DMS 273 treated with DMSO at 0.1 percent for 48 hours (cell line): Measurements from ENCODE around the gene PHF12.
"Not testable (repeated sequence)": the region's sequence is repeated elsewhere in the genome, so short reads cannot be mapped to it uniquely, and the experiment has no call there.

Source experiments
- DNase-seq: peaks from one replicate; lab custom pipeline; 2025; lab: John Stamatoyannopoulos, UW

The PHF12 gene

DNA sequence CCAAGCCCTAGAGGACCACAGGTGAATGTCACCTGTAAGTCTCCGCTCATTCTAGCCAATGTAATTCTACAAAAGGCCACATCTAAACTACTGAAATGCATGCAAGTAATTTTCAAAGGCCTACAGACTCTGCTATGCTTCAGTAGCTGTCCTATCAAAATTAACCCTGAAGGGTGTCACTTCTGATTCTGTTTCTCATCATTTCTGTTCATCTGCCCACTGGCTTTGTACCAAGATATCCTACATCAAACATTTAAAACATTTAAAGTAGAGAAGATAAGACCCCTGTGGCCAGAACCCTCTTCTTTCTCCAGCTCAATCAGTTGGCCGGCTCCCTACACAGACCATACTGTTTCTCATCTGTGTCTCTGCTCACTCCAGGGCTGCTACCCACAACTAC lies 21.5 kb downstream of the PHF12 start:
- no peak for DNase-seq

GRCh38 chr17:28928061-28928460 lies 23.3 kb downstream of the PHF12 start:
- DNase-seq, result no peak

DNA sequence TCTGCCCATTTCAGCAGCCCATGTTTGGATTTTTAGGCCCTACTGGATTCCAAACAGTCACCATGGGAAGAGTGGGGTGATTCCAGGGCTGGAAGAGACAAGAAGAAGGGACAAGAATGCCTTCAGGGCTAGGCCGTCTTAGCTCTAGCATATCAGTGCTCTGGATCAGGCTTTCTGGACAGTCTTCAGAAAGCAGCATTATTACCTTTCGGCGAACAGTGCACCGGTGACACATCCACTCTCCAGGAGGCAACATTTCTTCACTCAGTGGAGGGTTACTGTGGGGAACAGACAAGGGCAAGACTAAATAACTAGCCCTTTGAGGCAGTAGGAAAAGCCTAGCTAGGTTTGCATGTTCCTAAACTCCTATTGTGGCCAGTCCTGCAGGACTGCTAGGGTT lies 24.5 kb downstream of the PHF12 start:
- no peak for DNase-seq

DNA sequence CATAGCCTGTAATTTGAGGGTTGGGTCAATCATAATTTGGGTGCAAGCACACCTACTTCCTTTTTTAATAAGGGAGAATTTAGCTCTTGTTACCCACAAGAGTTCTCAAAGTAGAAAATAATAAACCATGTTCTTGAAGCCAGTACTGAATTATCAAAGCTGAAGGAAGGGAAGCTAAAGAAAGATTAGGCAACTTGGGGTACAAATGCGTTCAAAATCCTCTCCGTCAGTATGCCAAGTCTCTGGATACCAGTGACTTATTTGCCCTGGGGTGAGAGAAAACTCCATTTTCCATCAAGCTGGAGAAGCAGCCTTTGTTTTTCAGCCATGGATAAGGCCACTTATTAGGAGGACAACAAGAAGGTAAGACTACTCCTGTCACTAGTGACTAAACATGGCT lies 25.0 kb downstream of the PHF12 start:
- DNase-seq, result no peak

DNA sequence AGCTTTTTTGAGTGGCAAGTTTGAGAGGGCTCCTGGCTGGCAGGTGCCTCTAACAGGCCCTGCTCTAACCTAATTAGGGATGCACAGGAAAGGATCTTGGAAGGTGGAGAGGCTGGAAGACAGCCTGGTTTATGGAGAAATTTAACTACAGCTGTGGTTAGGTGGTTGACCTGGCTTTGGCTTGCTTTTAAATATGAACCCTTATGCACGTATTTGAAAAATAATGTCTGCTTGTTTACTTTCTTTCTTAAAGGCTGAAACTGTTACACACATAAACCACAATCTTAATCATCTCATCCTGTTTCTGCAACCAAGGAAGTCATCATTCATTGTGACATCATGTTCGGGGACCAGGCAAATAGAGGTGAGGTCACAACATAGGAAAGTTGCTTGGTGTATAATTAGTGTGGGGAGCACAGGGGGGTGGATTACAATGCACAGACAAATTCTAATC lies 25.4 kb downstream of the PHF12 start:
- DNase-seq, result no peak

DNA sequence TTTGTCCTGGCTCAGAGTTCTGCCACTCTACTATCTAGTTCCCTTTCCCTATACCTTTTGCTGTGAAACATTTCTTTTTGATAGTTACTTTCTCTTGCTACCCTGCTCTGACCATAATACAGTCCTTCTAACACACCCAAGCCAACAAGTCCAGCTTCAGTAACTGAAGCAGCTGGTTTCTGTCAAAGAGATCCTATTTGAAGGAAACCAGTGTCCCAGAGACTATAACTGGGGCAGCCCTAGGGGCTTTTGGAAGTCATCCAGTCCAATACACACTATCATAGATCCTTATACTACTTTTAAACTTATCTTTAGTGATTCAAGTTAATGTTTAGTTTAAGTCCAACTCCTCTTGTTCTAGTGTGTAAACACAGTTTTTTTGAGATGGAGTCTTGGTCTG lies 31.1 kb downstream of the PHF12 start:
- DNase-seq, result no peak

GRCh38 chr17:28918295-28918694 lies 33.0 kb downstream of the PHF12 start:
- no peak for DNase-seq

GRCh38 chr17:28917465-28917864 lies 33.9 kb downstream of the PHF12 start:
- no peak for DNase-seq

GRCh38 chr17:28917029-28917428 lies 34.3 kb downstream of the PHF12 start:
- DNase-seq, result no peak

DNA sequence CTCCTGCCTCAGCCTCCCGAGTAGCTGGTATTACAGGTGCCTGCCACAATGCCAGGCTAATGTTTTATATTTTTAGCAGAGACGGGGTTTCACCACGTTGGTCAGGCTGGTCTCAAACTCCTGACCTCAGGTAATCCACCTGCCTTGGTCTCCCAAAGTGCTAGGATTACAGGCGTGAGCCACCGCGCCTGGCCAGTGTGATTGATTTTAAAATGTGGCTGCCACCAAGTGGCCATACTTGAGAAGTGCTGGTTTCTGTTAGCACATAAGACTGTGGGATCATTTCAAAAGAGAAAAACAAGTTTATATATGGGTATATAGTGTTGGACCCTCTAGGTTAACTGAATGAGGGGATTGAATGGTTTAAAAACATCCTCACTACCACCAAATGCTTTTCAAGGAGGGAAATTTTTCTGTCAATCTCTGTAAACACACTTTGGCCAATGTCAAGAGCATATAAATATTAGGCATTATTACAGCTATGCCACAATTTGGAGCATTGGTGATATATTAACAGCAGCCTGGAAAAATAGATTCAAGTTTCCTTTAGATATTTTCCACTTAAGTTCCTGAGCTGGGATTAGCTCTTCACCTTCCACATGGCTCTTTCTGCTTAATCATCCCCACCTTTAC lies 34.9 kb downstream of the PHF12 start:
- no peak for DNase-seq

- DNase-seq, result no peak
These were observed 38.4 kb downstream of the PHF12 start for GRCh38 chr17:28912938-28913333.

DNA sequence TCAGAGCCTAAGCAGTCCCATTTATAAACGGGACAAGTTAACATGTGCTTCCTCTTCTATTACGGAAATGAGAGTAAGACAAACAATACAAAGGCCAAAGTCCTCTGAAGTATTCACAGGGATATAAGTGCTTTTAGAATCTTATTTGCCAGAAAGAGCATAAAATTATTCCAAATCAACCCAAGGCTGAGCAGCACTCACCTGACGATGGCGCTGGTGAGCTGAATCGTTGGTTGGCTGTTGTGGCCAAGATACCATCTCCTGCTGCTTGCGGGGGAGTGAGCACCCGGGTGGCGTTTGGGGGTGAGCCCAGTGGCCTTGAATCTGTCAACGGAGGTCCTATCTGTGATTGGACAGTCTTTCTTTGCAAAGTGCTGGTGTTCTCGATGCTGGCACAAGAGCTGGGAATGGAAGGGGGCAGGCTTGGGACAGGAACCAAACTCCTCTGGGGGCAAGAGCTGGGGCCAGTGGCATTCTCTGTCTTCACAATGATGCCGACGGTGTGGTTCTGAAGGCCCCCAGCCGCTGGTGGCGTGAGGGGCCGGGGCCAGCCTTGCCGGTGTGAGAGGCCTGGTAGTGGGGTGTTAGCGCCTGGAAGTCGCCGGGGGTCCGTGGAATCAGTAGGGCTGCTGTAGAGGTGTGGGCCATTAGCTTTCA lies 38.9 kb downstream of the PHF12 start:
- no peak for DNase-seq

- DNase-seq, result no peak
These were observed 39.8 kb downstream of the PHF12 start for GRCh38 chr17:28911411-28912045.

GRCh38 chr17:28910534-28910933 lies 40.8 kb downstream of the PHF12 start:
- DNase-seq, result no peak

DNA sequence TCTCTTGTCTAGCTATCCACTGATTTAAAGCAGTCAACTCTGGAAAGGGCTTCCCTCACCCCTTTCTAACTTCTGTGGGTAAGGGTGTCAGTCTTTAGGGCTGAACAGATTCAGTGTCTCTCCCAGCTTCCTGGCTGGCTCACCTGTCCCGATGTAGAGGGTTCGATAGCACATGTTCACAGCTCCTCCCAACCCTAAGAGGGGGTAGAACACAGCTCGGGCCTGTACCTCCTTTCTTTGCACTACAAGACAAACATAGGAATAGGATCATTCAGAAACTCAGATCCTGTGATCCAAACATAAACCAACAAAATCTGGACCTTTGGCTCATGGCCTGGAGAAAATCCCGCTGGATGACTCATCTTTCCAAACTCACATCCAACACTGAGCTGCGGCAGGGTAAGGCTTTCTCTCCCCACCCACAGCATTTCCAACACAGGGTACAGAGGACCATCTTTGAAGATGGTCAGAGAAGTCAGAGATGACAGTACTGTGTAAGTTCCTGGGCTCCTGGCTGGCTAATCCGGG lies 42.6 kb downstream of the PHF12 start:
- DNase-seq, result no peak

GRCh38 chr17:28907709-28908475 lies 43.4 kb downstream of the PHF12 start:
- DNase-seq, result no peak

DNA sequence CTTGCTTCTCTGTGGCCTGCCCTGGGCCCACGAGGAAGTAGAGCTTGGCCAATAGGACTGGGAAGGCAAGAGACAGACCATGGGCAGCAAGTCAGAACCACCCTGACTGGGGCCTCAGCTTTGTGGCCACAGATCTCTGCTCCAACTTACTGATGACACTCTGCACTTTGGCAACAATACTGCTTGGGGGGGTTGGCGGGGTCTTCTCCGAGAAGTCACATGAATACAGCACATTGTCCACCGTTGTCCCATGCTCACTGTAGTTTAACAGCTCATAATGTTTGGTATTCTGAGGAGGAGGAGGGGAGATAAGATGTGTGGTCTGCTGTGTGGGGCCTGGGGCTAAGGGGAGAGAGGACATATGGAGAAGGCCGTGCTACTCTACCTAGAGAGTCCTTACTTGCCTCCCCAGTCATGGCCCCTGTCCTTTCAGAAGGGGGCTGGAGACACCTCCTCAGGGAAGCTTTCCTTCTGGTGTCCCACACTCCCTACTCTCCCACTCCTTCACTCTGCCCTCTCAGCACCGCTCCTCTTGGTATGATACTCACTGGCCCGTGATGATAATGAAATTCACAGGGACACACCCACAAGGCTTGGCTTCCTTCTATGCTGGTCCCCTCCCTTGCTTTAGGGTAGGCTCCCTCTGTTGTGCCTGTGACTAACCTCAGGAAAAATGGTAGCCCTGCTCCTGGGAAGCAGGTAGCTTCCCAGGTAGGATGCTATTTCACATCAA lies 44.4 kb downstream of the PHF12 start:
- no peak for DNase-seq

- DNase-seq, result no peak
These were observed 45.0 kb downstream of the PHF12 start for GRCh38 chr17:28906276-28906675.

- DNase-seq, result no peak
These were observed 46.5 kb downstream of the PHF12 start for GRCh38 chr17:28904800-28905199.

DNA sequence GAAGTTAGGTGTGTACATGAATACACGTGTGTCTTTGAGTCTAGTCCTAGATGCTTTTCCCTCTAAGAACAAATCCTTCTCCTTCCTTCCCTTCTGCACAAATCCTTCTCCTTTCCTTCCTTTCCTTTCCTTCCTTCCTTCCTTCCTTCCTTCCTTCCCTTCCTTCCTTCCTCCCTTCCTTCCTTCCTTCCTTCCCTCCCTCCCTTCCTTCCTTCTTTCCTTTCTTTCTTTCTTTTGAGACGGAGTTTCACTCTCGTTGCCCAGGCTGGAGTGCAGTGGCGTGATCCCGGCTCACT lies 47.8 kb downstream of the PHF12 start:
- not testable (repeated sequence) for DNase-seq

DNA sequence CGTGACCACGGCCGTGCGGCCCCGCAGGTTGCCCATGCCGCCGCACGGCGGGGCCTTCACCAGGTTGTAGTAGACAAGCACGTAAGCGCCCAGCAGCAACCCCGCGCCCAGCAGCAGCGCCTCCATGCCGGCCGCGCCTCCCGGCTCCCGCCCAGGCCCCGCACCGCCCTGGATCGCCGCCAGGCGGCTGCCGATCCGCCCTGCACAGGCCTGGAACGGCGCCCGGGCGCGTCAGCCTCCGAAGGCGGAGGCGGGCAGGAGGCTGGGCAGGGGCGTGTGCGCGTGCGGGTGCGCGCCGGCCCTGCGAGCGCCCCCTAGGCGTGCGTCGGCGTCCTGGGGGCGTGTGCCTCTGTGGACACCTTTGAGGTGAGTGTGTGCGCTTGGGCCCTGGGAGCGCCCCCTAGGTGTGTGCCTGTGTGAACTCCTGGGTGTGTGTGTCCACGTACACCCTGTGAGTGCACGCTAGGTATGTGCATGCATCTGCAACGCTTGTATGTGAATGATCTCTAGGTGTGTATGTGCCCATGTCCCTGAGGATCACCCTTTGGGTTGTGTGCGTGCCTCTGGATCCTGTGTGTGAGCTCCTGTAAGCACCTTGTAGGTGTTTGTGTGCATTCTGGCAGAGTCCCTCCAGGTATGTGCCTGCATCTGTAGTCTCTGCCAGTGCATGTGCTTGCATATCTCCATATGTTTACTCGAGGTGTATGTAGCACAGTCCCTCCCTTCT lies 48.3 kb downstream of the PHF12 start, which contains the start of gene DHRS13:
DHRS13 (minus strand) TSS at position 261 of the 727 bp plus-strand sequence; CDS start at position 126, 135 bp downstream.
- peak; percentile 84 for DNase-seq
